OCI-LY3 (cell line): Measurements from ENCODE around the gene CCDC187.

Experiments
- H2AFZ ChIP-seq: fragments of 200-600, 300-600 bp; shearing (Covaris generic); 2 replicates; pipeline ENCODE4 v1.6.0; 2014; ENCODE audit warnings: antibody characterized with exemption, low read depth, low read length
- H3K27ac ChIP-seq: fragments of 200-600, 300-600 bp; sonication (generic); 2 replicates; pipeline ENCODE4 v1.5.1; 2014; ENCODE audit warnings: mild to moderate bottlenecking, low read length, moderate library complexity, mixed read lengths
- H3K27me3 ChIP-seq: fragments of 200-600, 300-600 bp; sonication (generic); 2 replicates; pipeline ENCODE4 v1.6.1; 2014; ENCODE audit warnings: low read depth, low read length, mixed read lengths
- H3K36me3 ChIP-seq: fragments of 200-600, 300-600 bp; sonication (generic); replicated peaks from 2 replicates; pipeline ENCODE3; 2014; ENCODE audit warnings: low read depth, low read length, mixed read lengths
- H3K4me1 ChIP-seq: fragments of 300-600, 200-600 bp; sonication (generic); 2 replicates; pipeline ENCODE4 v1.6.1; 2014; ENCODE audit warnings: low read length, mixed read lengths
- H3K4me2 ChIP-seq: fragments of 200-600, 300-600 bp; sonication (generic); 2 replicates; pipeline ENCODE4 v1.6.1; 2014; ENCODE audit warnings: low read length, mixed read lengths
- H3K4me3 ChIP-seq: fragments of 300-600, 200-600 bp; sonication (generic); 2 replicates; pipeline ENCODE4 v1.5.1; 2014; ENCODE audit warnings: antibody characterized with exemption, mild to moderate bottlenecking, low read length, moderate library complexity
- H3K79me2 ChIP-seq: fragments of 300-600, 200-600 bp; shearing (Covaris generic); 2 replicates; pipeline ENCODE4 v1.6.1; 2014; ENCODE audit warnings: mild to moderate bottlenecking, low read length, mixed read lengths
- H3K9ac ChIP-seq: fragments of 300-600, 200-600 bp; shearing (Covaris generic); 2 replicates; pipeline ENCODE4 v1.6.0; 2014; ENCODE audit warnings: mild to moderate bottlenecking, low read length, moderate library complexity
- H3K9me3 ChIP-seq: fragments of 200-600, 300-600 bp; shearing (Covaris generic); 2 replicates; pipeline ENCODE4 v1.6.1; 2014; ENCODE audit warnings: low read length, mixed read lengths; ENCODE audit not compliant: insufficient read depth
- H4K20me1 ChIP-seq: fragments of 200-600, 300-600 bp; sonication (generic); 2 replicates; pipeline ENCODE4 v1.6.1; 2016; ENCODE audit warnings: low read length, mixed read lengths; ENCODE audit not compliant: insufficient read depth
- CTCF ChIP-seq: fragments of 200-600, 300-600 bp; sonication (generic); IDR thresholded peaks from 2 replicates; pipeline ENCODE4 v1.5.1; 2014; ENCODE audit warnings: antibody characterized with exemption, low read length, low read depth
- EZH2phosphoT487 ChIP-seq: fragments of 200-600 bp; shearing (Covaris generic); IDR thresholded peaks from 2 replicates; pipeline ENCODE4 v1.6.1; 2018; ENCODE audit warnings: antibody characterized with exemption, mixed run types, low read depth

Gene CCDC187

GRCh38 chr9:136317695-136318094, 13.8 kb upstream of the CCDC187 start:
- Histone ChIP-seq H4K20me1 (no peaks in the 10 kb centered on the region), H3K36me3 (no peaks in the 10 kb centered on the region), H3K27ac (no peak overlapping the region), H3K79me2 (no peaks in the 10 kb centered on the region), H3K4me3 (no peak overlapping the region), H3K9ac (no peak overlapping the region), H2AFZ (no peak overlapping the region), H3K9me3 (peaks cover 6% of the 10 kb centered on the region; the same call in 1 of the 2 replicates), H3K4me1 (no peaks in the 10 kb centered on the region), H3K27me3 (no peaks in the 10 kb centered on the region), H3K4me2 (no peak overlapping the region)
- TF ChIP-seq CTCF (no peak), EZH2phosphoT487 (no peak)

GRCh38 chr9:136316896-136317676, 13.2 kb upstream of the CCDC187 start:
- TF ChIP-seq EZH2phosphoT487 (no peak), CTCF (no peak)
- H2AFZ ChIP-seq, result no peak overlapping the region
- H3K36me3 ChIP-seq, result no peaks in the 10 kb centered on the region
- H3K27ac ChIP-seq, result no peak overlapping the region
- no peaks in the 10 kb centered on the region for H3K4me1 ChIP-seq
- H3K4me2 ChIP-seq, result no peak overlapping the region
- H3K79me2 ChIP-seq, result no peaks in the 10 kb centered on the region
- H3K27me3 ChIP-seq, result no peaks in the 10 kb centered on the region
- peaks cover 6% of the 10 kb centered on the region; the same call in 1 of the 2 replicates for H3K9me3 ChIP-seq
- no peaks in the 10 kb centered on the region for H4K20me1 ChIP-seq
- H3K4me3 ChIP-seq, result no peak overlapping the region
- no peak overlapping the region for H3K9ac ChIP-seq

GRCh38 chr9:136316271-136316751, 12.4 kb upstream of the CCDC187 start:
- H3K4me2 ChIP-seq, result no peak overlapping the region

More at GRCh38 chr9:136316271-136316751, 12.4 kb upstream of the CCDC187 start:
- no peak for TF ChIP-seq EZH2phosphoT487
- no peak for TF ChIP-seq CTCF
- no peak overlapping the region for H3K4me3 ChIP-seq
- H2AFZ ChIP-seq, result no peak overlapping the region
- no peaks in the 10 kb centered on the region for H4K20me1 ChIP-seq
- H3K36me3 ChIP-seq, result no peaks in the 10 kb centered on the region
- H3K9ac ChIP-seq, result no peak overlapping the region
- no peak overlapping the region for H3K27ac ChIP-seq
- H3K79me2 ChIP-seq, result no peaks in the 10 kb centered on the region
- H3K4me1 ChIP-seq, result no peaks in the 10 kb centered on the region
- H3K27me3 ChIP-seq, result no peaks in the 10 kb centered on the region
- H3K9me3 ChIP-seq, result peaks cover 6% of the 10 kb centered on the region; the same call in 1 of the 2 replicates
